Measurements from ENCODE around the gene CDK1. TPM values are rescaled to one million over a fixed set of nuclear protein-coding genes. Genes with fewer than 3 reads are reported as not detected.

Gene CDK1
- total RNA-seq, 1 experiment from 2014 or later, result 137 TPM

- Histone ChIP-seq H4K20me1 (ENCODE audit: insufficient read depth) (no peaks in the 10 kb centered on the region), H3K9me2 (ENCODE audit: insufficient read depth) (no peaks in the 10 kb centered on the region), H3K79me2 (ENCODE audit: low read depth) (no peaks in the 10 kb centered on the region), H3K27me3 (ENCODE audit: insufficient read depth, low read depth) (no peaks in the 10 kb centered on the region), H3K27ac (no peak overlapping the region), H3K4me1 (replicated peaks; ENCODE audit: insufficient read depth) (no peaks in the 10 kb centered on the region), H3K4me3 (no peak overlapping the region), H2AFZ (no peak overlapping the region), H3F3A (ENCODE audit: insufficient read depth, low read depth) (no peaks in the 10 kb centered on the region), H3K9me3 (ENCODE audit: insufficient read depth, low read depth) (no peaks in the 10 kb centered on the region), H3K4me2 (no peak overlapping the region), H3K36me3 (ENCODE audit: low read depth) (no peaks in the 10 kb centered on the region)
- no TSS peak for BruUV-seq (replicated peaks)
- ChIA-PET POLR2A (ENCODE audit: unreplicated experiment) (no interaction called here), CTCF (no interaction called here)
- intact Hi-C loops (cut with micrococcal nuclease; ENCODE audit: unreplicated experiment), result no loop called here
- TF ChIP-seq, protein P1, sequence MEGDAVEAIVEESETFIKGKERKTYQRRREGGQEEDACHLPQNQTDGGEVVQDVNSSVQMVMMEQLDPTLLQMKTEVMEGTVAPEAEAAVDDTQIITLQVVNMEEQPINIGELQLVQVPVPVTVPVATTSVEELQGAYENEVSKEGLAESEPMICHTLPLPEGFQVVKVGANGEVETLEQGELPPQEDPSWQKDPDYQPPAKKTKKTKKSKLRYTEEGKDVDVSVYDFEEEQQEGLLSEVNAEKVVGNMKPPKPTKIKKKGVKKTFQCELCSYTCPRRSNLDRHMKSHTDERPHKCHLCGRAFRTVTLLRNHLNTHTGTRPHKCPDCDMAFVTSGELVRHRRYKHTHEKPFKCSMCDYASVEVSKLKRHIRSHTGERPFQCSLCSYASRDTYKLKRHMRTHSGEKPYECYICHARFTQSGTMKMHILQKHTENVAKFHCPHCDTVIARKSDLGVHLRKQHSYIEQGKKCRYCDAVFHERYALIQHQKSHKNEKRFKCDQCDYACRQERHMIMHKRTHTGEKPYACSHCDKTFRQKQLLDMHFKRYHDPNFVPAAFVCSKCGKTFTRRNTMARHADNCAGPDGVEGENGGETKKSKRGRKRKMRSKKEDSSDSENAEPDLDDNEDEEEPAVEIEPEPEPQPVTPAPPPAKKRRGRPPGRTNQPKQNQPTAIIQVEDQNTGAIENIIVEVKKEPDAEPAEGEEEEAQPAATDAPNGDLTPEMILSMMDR (conservative IDR thresholded peaks at IDR 0.05), result no peak
- no peak for TF ChIP-seq EZH2 (IDR thresholded peaks at IDR 0.05; ENCODE audit: low read depth)
- no peak for DNase-seq
These were observed 24.5 kb upstream of the CDK1 start for GRCh38 chr10:60753817-60754216.

- Histone ChIP-seq H2AFZ (no peak overlapping the region), H3K27ac (no peak overlapping the region), H3K79me2 (ENCODE audit: low read depth) (no peaks in the 10 kb centered on the region), H4K20me1 (ENCODE audit: insufficient read depth) (no peaks in the 10 kb centered on the region), H3K4me3 (no peak overlapping the region), H3K9me3 (ENCODE audit: insufficient read depth, low read depth) (no peaks in the 10 kb centered on the region), H3K4me1 (replicated peaks; ENCODE audit: insufficient read depth) (no peaks in the 10 kb centered on the region), H3K4me2 (no peak overlapping the region), H3K36me3 (ENCODE audit: low read depth) (no peaks in the 10 kb centered on the region), H3F3A (ENCODE audit: insufficient read depth, low read depth) (no peaks in the 10 kb centered on the region), H3K27me3 (ENCODE audit: insufficient read depth, low read depth) (no peaks in the 10 kb centered on the region), H3K9me2 (ENCODE audit: insufficient read depth) (no peaks in the 10 kb centered on the region)
- ChIA-PET CTCF (no interaction called here), POLR2A (ENCODE audit: unreplicated experiment) (no interaction called here)
- no TSS peak for BruUV-seq (replicated peaks)
- TF ChIP-seq, protein P1 (conservative IDR thresholded peaks at IDR 0.05), result no peak
- TF ChIP-seq EZH2 (IDR thresholded peaks at IDR 0.05; ENCODE audit: low read depth), result no peak
- no peak for DNase-seq
- intact Hi-C loops (cut with micrococcal nuclease; ENCODE audit: unreplicated experiment), result no loop called here
These were observed 20.8 kb upstream of the CDK1 start for GRCh38 chr10:60757420-60757895.

DNA sequence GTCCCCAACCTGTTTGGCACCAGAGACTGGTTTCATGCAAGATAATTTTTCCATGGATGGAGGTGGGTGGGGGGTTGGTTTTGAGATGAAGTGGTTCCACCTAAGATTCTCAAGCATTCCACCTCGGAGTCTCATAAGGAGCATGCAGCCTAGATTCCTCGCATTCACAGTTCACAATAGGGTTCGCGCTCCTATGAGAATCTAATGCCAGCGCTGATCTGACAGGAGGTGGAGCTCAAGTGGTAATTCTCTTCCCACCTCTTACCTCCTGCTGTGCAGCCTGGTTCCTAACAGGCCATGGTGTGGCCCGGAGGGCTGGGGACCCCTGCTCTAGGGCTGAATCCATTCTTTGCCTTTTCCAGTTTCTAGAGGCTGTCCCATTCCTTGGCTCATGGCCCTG lies 19.1 kb upstream of the CDK1 start:
- TF ChIP-seq, protein P1 (conservative IDR thresholded peaks at IDR 0.05), result no peak
- TF ChIP-seq EZH2 (IDR thresholded peaks at IDR 0.05; ENCODE audit: low read depth), result no peak
- no TSS peak for BruUV-seq (replicated peaks)
- no peak overlapping the region for H3K4me2 ChIP-seq
- ChIA-PET CTCF (no interaction called here), POLR2A (ENCODE audit: unreplicated experiment) (no interaction called here)
- no peak for DNase-seq
- H3K4me1 ChIP-seq (replicated peaks; ENCODE audit: insufficient read depth), result no peaks in the 10 kb centered on the region
- no peak overlapping the region for H3K4me3 ChIP-seq
- H3K79me2 ChIP-seq (ENCODE audit: low read depth), result no peaks in the 10 kb centered on the region
- intact Hi-C loops (cut with micrococcal nuclease; ENCODE audit: unreplicated experiment), result no loop called here
- H4K20me1 ChIP-seq (ENCODE audit: insufficient read depth), result no peaks in the 10 kb centered on the region
- H3K27ac ChIP-seq, result no peak overlapping the region
- no peak overlapping the region for H2AFZ ChIP-seq
- H3K9me2 ChIP-seq (ENCODE audit: insufficient read depth), result no peaks in the 10 kb centered on the region
- H3K9me3 ChIP-seq (ENCODE audit: insufficient read depth, low read depth), result no peaks in the 10 kb centered on the region
- no peaks in the 10 kb centered on the region for H3K27me3 ChIP-seq (ENCODE audit: insufficient read depth, low read depth)
- H3F3A ChIP-seq (ENCODE audit: insufficient read depth, low read depth), result no peaks in the 10 kb centered on the region
- H3K36me3 ChIP-seq (ENCODE audit: low read depth), result no peaks in the 10 kb centered on the region
